Right renal cortex interstitium (tissue), 3 donors: Measurements from ENCODE around the gene PLK5. TPM values are rescaled to one million over a fixed set of nuclear protein-coding genes. Genes with fewer than 3 reads are reported as not detected.
"Not testable (repeated sequence)": the region's sequence is repeated elsewhere in the genome, so short reads cannot be mapped to it uniquely, and the experiment has no call there.

ENCODE experiments used
- DNase-seq, 3 donors: peaks; one replicate each; pipeline ENCODE4 v3.0.0-alpha.2; 2013; ENCODE audit warnings: low read depth in 3 of 3, low spot score in 2 of 3
- polyA plus RNA-seq, 3 donors: library from polyadenylated mRNA; unstranded; fragments of 120-200 nt; gene quantifications; one replicate each; pipeline ENCODE4 v1.2.1, GENCODE V29; 2013; ENCODE audit not compliant: insufficient read length in 3 of 3

The PLK5 gene, protein sequence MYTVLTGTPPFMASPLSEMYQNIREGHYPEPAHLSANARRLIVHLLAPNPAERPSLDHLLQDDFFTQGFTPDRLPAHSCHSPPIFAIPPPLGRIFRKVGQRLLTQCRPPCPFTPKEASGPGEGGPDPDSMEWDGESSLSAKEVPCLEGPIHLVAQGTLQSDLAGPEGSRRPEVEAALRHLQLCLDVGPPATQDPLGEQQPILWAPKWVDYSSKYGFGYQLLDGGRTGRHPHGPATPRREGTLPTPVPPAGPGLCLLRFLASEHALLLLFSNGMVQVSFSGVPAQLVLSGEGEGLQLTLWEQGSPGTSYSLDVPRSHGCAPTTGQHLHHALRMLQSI
- polyA plus RNA-seq, result under 1 TPM; 0.07 to 0.16 (median 0.11) TPM

GRCh38 chr19:1523412-1524286, at the start of gene PLK5:
Gene PLK5, plus strand, starts transcription at chr19:1524077. Its CDS starts 2,920 bp downstream, at chr19:1526997.
- no peak for DNase-seq

GRCh38 chr19:1474765-1475351, 49.0 kb upstream of the PLK5 start:
- DNase-seq, result no peak

- DNase-seq, result no peak
Observed at GRCh38 chr19:1475751-1476437, 48.0 kb upstream of the PLK5 start.

DNA sequence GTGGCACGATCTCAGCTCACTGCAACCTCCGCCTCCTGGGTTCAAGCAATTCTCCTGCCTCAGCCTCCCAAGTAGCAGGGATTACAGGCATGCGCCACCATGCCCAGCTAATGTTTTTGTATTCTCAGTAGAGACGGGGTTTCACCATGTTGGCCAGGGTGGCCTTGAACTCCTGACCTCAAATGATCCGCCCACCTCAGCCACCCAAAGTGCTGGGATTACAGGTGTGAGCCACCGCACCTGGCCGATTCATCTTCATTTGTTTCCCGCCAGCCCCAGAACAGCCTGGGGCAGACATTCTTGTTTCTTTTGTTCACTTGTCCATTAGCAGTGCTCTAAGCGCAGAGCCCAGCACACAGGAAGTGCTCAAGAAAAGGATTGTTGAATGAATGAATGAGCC, 46.8 kb upstream of the PLK5 start:
- not testable (repeated sequence) for DNase-seq

DNA sequence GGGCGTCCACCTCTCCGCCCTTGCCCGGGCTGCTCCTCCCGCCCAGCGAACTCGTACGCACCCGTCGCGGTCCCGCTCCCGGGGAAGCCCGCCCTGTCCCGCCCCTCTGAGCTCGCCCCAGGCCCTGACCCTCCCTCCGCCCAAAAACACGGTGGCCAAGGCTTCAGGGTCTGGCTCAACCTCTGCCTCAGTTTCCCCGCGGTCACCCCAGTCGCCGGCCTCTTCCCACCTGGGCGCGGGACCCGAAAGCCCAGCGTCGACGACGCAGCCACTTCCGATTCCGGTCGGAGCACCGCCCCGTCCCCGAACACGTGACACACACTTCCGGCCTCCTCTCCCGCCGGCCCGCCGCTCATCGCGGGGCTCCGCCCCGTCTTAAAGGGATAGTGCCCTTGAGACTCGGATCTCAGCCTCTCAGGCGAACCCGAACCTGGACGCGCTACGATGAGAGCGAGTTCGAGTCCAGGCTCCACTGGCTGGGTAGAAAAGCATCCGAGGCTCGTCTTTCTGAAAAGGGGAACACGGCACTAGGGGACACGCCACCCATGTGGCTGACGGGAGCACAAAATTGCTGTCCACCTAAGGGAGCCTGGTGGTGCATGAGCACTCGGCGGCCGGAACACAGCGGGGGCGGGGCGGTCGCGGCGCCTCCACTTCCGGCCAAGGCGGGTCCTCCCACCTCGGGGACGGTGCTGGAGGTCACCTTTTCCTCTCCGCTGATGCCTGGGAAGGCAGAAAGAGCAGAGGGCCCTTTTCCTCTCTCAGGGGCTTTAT, 44.8 kb upstream of the PLK5 start, which contains the start of gene C19orf25:
TSS of gene C19orf25 (minus strand) at position 282 of the 774 bp plus-strand sequence. CDS start 312 bp downstream, outside the sequence.
- peak; percentile 79 to 89 (median 86) for DNase-seq

DNA sequence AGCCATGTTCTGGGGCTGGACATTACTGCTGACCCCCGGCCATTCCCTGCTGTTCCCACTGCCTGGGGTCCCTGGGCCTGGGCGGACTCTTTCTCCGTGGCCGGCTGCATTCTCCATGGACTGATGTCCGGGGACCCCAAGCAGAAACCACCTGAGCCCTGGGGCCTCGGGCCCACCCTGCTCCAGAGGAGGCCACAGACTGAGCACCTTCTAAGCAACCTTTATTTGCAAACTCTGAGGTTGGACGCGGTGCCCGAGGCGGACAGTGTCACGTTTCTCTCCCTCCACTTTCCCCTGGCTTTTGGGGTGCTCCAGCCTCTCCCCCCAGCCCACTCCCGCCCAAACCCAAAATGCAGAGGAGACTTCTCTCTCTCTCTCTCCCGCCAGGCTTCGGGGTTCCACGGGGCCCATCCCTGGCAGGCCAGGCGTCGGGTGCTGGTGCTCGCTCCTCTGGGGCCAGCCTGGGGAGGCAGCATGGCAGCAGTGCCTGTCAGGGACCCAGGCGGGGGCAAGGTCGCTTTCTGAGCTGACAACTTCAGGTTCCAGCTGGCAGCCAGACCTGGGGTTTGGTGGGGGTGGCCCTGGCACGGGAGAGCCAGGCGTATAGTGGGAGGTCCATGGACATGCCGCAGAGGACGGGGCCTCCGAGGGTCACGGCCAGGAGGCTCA, 42.5 kb upstream of the PLK5 start:
- DNase-seq, result no peak

DNA sequence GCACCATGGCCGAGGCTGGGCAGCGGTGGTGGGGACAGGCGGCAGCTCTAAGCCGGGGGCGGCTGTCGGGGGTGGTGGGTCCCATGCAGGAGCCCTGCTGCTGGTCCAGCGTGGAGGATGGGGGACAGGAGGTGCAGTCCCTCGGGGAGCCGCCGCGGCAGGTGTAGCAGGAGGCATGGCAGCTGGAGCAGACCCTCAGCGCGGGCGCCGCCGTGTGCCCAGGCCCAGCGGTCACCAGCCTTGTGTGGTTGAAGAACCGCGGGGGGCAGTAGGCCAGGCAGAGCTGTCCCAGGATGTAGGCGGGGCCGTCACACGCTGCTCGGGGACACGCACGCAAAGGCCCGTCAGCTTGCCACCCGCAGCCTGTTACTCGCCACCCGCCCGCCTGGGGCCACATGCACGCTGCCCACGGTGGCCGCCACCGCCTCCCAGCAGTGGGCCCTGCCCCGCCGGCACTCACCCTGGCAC, 42.0 kb upstream of the PLK5 start:
- no peak for DNase-seq

- DNase-seq, result no peak
Observed at GRCh38 chr19:1482361-1483130, 41.3 kb upstream of the PLK5 start.

- DNase-seq, result no peak
Observed at GRCh38 chr19:1483131-1483978, 40.5 kb upstream of the PLK5 start.

DNA sequence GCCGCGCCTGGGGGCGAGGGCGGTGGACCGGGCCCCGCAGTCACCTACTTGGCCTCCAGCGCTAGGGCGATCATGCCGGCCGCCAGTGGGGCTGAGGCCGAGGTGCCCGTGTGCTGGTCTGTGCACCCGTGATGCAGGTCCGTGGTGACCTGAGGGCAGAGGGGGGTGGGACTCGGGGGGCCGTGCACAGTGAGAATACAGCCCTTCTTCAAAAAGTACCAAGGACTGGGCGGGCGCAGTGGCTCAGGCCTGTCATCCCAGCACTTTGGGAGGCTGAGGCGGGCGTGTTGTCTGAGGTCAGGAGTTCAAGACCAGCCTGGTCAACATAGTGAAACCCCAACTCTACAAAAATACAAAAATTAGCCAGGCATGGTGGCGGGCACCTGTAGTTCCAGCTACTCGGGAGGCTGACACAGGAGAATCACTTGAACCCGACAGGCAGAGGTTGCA, 39.9 kb upstream of the PLK5 start:
- DNase-seq, result no peak

GRCh38 chr19:1486720-1487575, 36.9 kb upstream of the PLK5 start:
- no peak for DNase-seq

- DNase-seq, result no peak
Observed at GRCh38 chr19:1487576-1488281, 36.1 kb upstream of the PLK5 start.

- DNase-seq, result no peak
Observed at GRCh38 chr19:1488282-1488601, 35.6 kb upstream of the PLK5 start.

GRCh38 chr19:1489463-1490310, 34.2 kb upstream of the PLK5 start:
- no peak for DNase-seq
